Esophagus muscularis mucosa (tissue), 4 donors: ENCODE measurements around the gene TMED8.

ENCODE experiments used
- EP300 ChIP-seq: sonication (generic); formaldehyde crosslinking; IDR thresholded peaks from one replicate; pipeline ENCODE4 v1.6.1; 2017; ENCODE audit warnings: antibody characterized with exemption
- POLR2A ChIP-seq: fragments of 450-650 bp; IDR thresholded peaks from one replicate; pipeline ENCODE4 v1.6.1; 2017; ENCODE audit warnings: antibody characterized with exemption, moderate library complexity, mild to moderate bottlenecking, low read depth
- POLR2AphosphoS5 ChIP-seq, 2 donors: sonication (generic); formaldehyde crosslinking; IDR thresholded peaks; one replicate each; pipeline ENCODE4 v1.6.1; 2017; ENCODE audit warnings: antibody characterized with exemption in 2 of 2
- TF ChIP-seq, protein P1 (sequence below), 3 experiments: fragments of 200-600 bp in 2 of 3; fragments of 450-650 bp in 1 of 3; sonication (generic) in 2 of 3; IDR thresholded peaks; one replicate each; pipeline ENCODE4 v1.5.1; 2017 to 2019; ENCODE audit warnings: antibody characterized with exemption in 3 of 3, mild to moderate bottlenecking in 2 of 3, moderate library complexity in 1 of 3

DNA sequence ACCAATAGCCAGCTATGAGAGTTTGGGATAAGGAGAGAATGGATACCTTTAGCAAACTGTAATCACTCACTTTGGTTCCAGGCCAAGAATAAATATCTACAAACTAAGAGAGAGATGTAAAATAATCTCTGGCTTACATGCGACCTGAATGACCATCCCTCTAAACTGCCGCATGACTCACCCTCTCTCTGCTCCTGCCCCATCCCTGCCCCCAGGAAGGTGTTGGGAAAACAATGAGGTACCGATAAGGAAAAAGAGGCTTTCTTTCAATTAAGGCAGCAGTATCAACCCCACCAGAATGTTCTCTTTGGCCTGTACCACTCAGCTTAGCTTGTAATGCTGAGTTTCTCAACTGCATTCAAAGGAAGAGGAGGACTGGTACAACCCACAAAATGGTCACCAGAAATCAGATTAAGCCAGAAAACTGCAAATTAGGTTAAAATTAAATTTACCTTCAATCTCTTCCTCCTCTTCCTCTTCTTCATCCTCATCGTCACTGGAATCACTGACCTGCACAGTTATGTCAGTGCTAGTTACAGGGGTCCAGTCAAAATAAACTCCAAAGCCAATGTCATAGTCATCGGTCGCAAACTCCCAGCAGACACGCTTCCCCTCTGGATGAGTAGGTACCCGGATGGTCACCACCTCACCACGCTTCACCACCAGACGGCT is 34.0 kb downstream of the TMED8 start:
- TF ChIP-seq, protein P1, sequence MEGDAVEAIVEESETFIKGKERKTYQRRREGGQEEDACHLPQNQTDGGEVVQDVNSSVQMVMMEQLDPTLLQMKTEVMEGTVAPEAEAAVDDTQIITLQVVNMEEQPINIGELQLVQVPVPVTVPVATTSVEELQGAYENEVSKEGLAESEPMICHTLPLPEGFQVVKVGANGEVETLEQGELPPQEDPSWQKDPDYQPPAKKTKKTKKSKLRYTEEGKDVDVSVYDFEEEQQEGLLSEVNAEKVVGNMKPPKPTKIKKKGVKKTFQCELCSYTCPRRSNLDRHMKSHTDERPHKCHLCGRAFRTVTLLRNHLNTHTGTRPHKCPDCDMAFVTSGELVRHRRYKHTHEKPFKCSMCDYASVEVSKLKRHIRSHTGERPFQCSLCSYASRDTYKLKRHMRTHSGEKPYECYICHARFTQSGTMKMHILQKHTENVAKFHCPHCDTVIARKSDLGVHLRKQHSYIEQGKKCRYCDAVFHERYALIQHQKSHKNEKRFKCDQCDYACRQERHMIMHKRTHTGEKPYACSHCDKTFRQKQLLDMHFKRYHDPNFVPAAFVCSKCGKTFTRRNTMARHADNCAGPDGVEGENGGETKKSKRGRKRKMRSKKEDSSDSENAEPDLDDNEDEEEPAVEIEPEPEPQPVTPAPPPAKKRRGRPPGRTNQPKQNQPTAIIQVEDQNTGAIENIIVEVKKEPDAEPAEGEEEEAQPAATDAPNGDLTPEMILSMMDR (IDR thresholded peaks at IDR 0.05): no peak
- TF ChIP-seq POLR2AphosphoS5 (IDR thresholded peaks at IDR 0.05) (no peak), POLR2A (no peak), EP300 (no peak)
